Measurements from ENCODE around the gene C5orf63. TPM values are rescaled to one million over a fixed set of nuclear protein-coding genes. Genes with fewer than 3 reads are reported as not detected.

The C5orf63 gene
- total RNA-seq, 1 donor from 2014 or later = 2.9 TPM

GRCh38 chr5:127089191-127089590, 15.9 kb upstream of the C5orf63 start:
- no peak for TF ChIP-seq CTCF (IDR thresholded peaks at IDR 0.05; ENCODE audit: insufficient read depth, low read length, poor library complexity, severe bottlenecking)
- no peaks in the 10 kb centered on the region for H3K36me3 ChIP-seq (ENCODE audit: control insufficient read depth, insufficient read depth, low read length)
- DNase-seq (ENCODE audit: low read depth) = no peak

GRCh38 chr5:127088251-127088650, 14.9 kb upstream of the C5orf63 start:
- peak; percentile 66 for DNase-seq (ENCODE audit: low read depth)
- no peak for TF ChIP-seq CTCF (IDR thresholded peaks at IDR 0.05; ENCODE audit: insufficient read depth, low read length, poor library complexity, severe bottlenecking)
- Histone ChIP-seq H3K4me3 (ENCODE audit: low read depth, low read length) (no peak overlapping the region), H3K27me3 (ENCODE audit: control insufficient read depth, insufficient read depth, low read length) (no peaks in the 10 kb centered on the region), H3K36me3 (ENCODE audit: control insufficient read depth, insufficient read depth, low read length) (no peaks in the 10 kb centered on the region)

More at GRCh38 chr5:127089191-127089590, 15.9 kb upstream of the C5orf63 start:
- Histone ChIP-seq H3K4me3 (ENCODE audit: low read depth, low read length) (no peak overlapping the region), H3K27me3 (ENCODE audit: control insufficient read depth, insufficient read depth, low read length) (no peaks in the 10 kb centered on the region)

- DNase-seq (ENCODE audit: low read depth) = no peak
- no peak overlapping the region for H3K4me3 ChIP-seq (ENCODE audit: low read depth, low read length)
- no peaks in the 10 kb centered on the region for H3K36me3 ChIP-seq (ENCODE audit: control insufficient read depth, insufficient read depth, low read length)
- TF ChIP-seq CTCF (IDR thresholded peaks at IDR 0.05; ENCODE audit: insufficient read depth, low read length, poor library complexity, severe bottlenecking) = no peak
- no peaks in the 10 kb centered on the region for H3K27me3 ChIP-seq (ENCODE audit: control insufficient read depth, insufficient read depth, low read length)
These were observed 13.3 kb upstream of the C5orf63 start for GRCh38 chr5:127086589-127086988.

- Histone ChIP-seq H3K4me3 (ENCODE audit: low read depth, low read length) (no peak overlapping the region), H3K27me3 (ENCODE audit: control insufficient read depth, insufficient read depth, low read length) (no peaks in the 10 kb centered on the region), H3K36me3 (ENCODE audit: control insufficient read depth, insufficient read depth, low read length) (no peaks in the 10 kb centered on the region)
- no peak for DNase-seq (ENCODE audit: low read depth)
- no peak for TF ChIP-seq CTCF (IDR thresholded peaks at IDR 0.05; ENCODE audit: insufficient read depth, low read length, poor library complexity, severe bottlenecking)
These were observed 12.5 kb upstream of the C5orf63 start for GRCh38 chr5:127085796-127086195.

GRCh38 chr5:127085371-127085770, 12.1 kb upstream of the C5orf63 start:
- H3K4me3 ChIP-seq (ENCODE audit: low read depth, low read length) = no peak overlapping the region
- no peaks in the 10 kb centered on the region for H3K27me3 ChIP-seq (ENCODE audit: control insufficient read depth, insufficient read depth, low read length)
- no peak for DNase-seq (ENCODE audit: low read depth)
- no peak for TF ChIP-seq CTCF (IDR thresholded peaks at IDR 0.05; ENCODE audit: insufficient read depth, low read length, poor library complexity, severe bottlenecking)
- H3K36me3 ChIP-seq (ENCODE audit: control insufficient read depth, insufficient read depth, low read length) = no peaks in the 10 kb centered on the region

- Histone ChIP-seq H3K4me3 (ENCODE audit: low read depth, low read length) (no peak overlapping the region), H3K36me3 (ENCODE audit: control insufficient read depth, insufficient read depth, low read length) (no peaks in the 10 kb centered on the region), H3K27me3 (ENCODE audit: control insufficient read depth, insufficient read depth, low read length) (no peaks in the 10 kb centered on the region)
- TF ChIP-seq CTCF (IDR thresholded peaks at IDR 0.05; ENCODE audit: insufficient read depth, low read length, poor library complexity, severe bottlenecking) = no peak
- no peak for DNase-seq (ENCODE audit: low read depth)
These were observed 11.4 kb upstream of the C5orf63 start for GRCh38 chr5:127084656-127085055.
